Measurements from ENCODE around the gene PLEKHA5.
"Not testable (repeated sequence)": the region's sequence is repeated elsewhere in the genome, so short reads cannot be mapped to it uniquely, and the experiment has no call there.

Gene PLEKHA5

DNA sequence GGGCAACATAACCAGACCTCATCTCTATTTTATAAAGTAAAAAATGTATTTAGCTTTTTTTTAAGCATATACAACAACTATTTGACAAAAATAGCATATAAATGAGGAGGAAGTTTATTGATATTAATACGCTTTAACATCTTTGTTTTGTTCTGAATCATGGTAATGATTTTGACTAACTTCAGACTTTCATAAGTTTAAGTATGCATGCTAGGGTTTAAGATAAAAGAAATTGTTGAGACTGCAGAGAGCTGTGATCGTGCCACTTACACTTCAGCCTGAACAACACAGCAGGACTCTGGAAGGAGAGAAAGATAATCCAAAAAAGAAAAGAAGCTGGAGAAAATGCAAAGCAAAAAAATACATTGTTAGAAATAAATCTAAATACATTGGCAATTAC lies 221.8 kb downstream of the PLEKHA5 start:
- DNase-seq, result no peak

DNA sequence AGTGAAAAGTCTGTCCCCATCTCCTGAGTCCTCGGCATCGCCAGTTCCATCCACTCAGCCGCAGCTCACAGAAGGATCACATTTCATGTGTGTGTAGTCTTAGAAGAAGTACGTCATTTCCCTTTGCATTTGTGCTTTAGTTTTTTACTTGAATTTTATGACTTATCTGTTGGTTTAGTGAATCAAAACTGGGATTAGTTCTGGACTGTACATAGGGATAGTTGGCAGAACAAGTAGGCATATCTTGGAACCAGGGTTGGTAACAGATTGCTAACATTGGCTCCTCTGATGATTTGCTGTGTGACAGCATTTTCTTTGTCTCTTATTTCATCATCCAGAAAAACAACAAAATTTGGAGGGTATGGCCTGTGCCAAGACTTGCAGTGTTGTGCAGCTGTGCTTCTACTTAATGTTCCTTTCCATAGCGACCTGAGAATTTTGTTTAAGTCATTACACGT lies 240.2 kb downstream of the PLEKHA5 start:
- no peak for DNase-seq

DNA sequence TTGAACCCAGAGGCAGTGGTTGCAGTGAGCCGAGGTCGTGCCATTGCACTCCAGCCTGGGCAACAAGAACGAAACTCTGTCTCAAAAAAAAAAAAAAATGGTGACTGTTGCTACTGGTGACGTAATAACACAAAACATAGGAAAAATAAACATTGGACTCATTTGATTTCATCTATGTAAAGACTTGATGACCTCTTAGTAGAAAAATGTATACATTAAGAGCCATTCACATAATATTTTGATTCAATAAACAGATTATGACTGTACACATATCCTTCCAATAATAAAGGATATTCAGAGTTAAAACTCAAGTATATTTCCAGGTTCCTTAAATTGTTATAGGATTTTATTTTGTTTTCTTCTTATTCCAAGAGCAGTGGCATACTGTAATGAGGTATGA lies 244.1 kb downstream of the PLEKHA5 start:
- DNase-seq, result no peak

DNA sequence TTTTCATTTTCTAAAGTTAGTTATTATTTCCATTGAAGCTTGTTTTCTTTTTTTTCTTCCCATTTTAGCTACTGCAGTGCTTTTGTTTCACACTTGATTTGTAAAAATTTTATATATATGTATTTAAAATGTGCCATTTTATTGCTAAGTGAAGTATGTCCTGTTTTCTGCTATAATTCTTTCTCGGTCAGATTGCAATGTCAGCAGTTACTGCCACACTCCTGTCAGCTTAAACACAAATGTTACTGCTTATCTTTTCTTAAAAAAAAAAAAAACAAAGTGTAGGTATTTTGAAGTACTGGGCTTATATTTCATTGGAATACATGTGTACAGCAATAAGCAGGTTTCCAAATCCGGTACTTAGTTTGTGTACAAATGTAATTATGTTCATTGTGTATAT lies 246.4 kb downstream of the PLEKHA5 start:
- DNase-seq, result no peak

DNA sequence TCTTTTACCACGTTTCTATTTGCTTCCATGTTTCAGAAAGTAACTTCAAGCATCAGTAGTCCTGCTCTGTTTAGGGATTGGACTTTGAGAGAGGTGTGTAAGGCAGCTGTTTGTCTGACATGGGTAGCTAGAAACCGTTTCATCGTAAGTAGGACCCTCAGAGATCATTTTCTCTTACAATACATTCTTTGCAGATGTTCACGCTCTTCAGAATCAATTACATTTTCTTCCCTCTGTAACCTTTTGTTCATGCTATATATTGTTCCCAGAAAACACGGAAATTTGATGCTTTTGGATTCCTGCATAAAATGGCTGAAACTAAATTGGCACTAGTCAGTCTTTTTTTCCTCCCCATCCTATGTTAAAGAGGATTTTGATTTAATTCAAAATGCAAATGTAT lies 247.2 kb downstream of the PLEKHA5 start:
- DNase-seq, result no peak

DNA sequence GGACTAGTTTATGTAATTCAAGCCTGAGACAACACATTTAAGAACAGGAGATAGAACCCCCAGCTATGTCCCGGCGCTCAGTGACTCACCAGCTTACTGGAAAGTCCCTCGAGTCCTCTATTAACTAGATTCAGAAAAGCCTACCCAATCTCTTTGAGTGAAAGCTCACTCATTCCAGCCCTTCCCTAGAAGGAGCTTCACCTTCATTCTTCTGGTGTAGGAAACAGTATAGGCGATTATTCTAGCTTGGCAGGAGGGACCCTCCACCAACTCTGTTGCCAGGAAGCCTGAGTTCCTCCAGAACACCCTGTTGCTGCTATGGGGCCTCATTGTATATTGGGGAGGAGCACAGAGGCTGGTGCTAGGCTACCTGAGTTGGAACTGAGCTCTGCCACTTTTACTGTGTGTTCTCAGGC lies 252.6 kb downstream of the PLEKHA5 start:
- DNase-seq, result no peak

DNA sequence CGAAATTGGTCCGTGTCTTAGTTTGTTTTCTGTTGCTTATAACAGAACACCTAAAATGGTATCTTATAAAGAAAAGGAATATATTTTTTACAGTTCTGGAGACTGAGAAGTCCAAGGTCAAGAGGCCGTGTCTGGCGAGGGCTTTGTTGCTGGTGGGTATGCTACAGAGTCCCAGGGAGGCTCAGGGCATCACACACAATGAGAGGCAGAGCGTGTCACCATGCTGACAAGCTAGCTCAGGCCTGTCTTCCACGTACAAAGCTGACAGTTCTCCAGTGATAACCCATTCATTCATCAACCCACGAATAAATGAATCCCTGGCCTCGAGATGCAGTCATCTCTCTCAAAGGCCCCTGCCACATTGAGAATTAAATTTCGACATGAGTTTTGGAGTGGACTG lies 253.0 kb downstream of the PLEKHA5 start:
- no peak for DNase-seq

DNA sequence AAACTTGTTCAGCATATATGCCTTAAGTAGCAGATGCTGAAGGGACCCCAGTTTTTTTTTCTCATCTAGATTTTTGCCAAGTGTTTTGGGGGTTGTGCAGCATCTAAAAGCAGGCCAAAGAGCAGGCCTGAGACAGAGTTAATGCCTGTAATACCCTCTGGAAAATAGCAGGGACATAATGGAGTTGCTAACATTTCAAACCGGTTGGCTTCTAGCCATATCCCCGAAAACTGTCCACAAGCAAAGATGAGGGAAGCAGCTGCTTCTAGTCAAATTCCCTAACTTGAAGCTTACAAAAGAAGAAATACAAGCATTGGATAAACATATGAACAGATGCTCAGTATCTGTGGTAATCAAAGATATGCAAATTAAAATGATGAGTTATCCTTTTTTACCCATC lies 257.6 kb downstream of the PLEKHA5 start:
- no peak for DNase-seq

DNA sequence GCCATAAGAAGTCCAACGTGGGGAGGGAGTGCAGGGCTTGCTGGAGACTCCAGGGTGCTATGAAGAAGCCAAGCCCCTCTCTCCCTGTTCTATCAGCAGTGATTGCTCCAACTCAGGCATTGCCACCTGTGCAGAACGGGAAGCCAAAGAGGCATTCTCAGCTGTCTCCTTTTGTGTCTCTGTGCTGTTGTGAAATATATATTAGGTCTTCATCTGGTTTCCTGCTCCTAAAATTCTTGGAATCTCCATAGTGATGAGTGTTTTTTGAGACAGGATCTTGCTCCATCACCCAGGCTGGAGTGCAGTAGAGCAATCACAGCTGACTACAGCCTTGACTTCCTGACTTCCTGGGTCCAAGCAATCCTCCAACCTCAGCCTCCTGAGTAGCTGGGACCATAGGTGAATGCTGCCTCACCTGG lies 258.6 kb downstream of the PLEKHA5 start:
- DNase-seq, result no peak

DNA sequence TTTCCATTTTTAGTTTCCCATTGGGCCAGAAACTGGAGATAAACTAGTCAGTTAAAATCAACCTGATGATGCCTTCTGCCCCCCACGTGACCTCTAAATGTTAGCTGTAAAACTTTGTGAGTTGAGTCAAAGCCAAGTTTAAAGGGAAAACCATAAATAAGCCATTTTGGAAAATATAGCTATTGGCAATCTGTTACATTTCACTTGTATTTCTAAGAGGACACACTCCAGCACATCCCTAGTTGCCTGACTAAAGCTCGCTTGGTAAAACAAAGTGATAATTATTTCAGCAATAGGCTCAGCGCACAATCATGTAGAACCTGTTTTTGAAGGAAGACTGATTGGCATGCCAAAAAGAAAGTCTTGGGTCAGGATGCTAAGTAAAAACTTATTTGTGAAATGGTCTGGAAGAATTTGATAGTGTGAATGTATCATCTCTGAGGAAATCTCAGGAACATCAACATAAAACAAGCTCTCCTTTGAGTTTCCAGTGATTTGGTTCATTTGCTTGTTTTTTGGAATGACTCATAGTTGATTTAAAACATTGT lies 260.6 kb downstream of the PLEKHA5 start:
- DNase-seq, result no peak

DNA sequence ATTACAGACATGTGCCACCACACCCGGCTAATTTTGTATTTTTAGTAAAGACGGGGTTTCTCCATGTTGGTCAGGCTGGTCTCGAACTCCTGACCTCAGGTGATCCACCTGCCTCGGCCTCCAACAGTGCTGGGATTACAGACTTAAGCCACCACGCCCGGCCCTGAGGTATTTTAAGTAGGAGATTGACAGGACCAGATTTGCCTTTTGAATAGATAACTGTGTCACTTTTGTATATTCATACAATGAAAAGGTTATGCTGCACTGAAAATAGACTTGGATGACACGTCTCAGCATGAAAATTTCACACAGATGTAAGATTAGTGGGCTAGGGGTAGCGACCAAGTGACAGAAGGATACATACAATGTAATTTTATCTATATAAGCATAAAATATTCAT lies 263.1 kb downstream of the PLEKHA5 start:
- DNase-seq, result not testable (repeated sequence)

DNA sequence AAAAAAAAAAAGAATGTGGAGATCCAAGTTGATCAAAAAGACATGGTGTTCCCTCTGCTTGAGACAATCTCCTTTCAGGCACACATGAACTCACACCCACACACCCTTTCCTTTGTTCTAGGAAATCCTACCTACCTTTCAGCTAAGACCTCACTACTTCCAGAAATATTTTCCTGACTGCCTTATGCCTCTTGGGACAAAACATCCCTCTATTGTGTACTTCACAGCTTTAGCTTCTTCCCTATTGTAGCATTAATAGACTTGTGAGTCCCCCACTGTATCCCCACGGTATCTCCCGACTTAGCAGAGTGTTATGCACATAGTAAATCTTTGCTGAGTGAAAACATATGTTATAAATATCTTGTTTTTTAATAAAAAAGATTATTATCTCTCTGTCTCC lies 264.9 kb downstream of the PLEKHA5 start:
- DNase-seq, result no peak

DNA sequence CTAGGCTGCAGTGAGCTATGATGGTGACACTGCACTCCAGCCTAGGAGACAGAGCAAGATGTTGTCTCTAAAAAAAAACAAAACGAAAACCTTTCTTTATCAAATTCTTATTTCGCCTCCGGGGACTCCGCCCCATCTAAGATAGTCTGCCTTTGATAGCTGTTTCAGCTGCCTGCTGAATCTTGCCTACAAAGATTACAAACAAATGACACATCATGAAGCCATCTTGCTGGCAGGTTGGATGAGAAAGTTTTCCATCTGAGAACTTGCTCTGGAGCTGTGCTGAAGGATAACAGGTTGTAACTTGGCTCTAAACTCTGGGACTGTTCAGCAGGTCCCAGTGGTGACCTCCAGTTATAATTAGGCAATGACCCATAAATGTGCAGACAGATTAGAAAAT lies 268.0 kb downstream of the PLEKHA5 start:
- DNase-seq, result no peak

DNA sequence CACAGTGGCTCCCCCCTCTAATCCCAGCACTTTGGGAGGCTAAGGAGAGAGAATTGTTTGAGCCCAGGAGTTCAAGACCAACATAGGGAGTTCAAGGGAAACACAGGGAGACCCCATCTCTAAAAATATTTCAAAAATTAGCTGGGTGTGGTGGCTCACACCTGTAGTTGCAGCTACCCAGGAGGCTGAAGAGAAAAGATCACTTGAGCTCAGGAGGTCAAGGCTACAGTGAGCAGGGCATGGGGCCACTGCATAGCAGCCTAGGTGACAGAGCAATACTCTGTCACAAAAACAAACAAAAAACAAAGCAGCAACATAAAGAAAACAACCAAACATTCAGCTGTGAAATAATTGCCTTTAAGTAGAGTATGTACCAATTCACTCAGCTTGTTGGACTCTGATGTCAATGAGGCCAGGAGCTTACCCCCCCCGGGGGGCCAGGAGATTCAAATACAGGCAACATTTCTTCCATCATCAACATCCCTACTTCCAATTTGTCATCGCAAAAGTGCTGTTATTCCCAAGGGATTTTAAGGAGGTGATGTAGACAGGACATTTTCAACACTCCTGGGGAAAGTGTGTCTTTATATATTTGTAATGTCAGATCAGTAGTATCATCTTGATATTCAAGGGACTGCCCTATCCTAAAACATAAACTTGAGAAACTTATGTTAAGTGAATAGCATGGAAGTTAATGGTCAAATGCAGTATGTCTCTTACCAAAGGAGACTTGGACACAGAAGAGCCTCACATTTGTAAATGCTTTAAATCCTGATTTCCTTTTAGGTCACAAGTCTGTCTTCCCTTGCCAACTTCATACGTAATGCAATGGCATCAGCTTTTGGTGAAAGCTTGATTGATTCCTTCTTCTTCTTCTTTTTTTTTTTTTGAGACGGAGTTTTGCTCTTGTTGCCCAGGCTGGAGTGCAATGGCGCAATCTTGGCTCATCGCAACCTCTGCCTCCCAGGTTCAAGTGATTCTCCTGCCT lies 269.1 kb downstream of the PLEKHA5 start:
- no peak for DNase-seq

DNA sequence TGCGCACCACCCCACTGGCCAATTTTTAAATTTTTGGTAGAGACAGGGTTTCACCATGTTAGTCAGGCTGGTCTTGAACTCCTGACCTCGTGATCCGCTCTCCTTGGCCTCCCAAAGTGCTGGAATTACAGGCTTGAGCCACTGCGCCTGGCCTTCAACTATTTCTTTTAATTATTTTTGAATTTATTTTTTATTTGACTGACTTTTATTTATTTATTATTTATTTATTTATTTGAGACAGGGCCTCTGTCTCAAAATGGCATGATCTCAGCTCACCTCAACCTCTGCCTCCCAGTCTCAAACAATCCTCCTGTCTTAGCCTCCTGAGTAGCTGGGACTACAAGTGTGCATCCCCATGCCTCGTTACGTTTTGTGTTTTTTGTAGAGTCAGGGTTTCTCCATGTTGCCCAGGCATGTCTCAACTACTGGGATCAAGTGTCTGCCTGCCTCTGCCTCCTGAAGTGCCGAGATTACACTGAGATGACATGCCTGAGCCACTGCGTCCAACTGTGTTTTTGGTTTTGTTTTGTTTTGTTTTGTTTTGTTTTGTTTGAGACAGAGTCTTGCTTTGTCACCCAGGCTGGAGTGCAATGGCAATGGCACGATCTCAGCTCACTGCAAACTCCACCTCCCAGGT lies 271.2 kb downstream of the PLEKHA5 start:
- DNase-seq, result not testable (repeated sequence)

DNA sequence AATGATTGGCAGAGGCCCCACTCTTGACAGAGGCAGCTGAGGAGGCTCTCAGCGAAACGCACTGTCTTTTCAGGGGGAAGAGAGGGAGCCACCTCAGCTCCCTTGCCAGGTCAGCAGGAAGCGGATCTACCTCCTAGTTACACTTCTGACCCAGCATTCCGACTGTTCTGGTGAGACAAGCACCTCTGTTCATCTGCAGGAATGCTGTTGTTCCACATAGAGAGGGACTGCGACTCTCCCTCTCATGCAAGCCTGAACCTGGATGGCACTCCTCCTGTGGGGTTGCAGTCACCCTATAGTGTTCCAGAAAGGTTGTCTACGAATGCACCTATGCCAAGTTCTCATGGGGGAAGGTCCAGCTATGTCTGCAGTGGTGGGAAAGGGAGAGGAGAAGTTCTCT lies 272.7 kb downstream of the PLEKHA5 start:
- DNase-seq, result no peak

DNA sequence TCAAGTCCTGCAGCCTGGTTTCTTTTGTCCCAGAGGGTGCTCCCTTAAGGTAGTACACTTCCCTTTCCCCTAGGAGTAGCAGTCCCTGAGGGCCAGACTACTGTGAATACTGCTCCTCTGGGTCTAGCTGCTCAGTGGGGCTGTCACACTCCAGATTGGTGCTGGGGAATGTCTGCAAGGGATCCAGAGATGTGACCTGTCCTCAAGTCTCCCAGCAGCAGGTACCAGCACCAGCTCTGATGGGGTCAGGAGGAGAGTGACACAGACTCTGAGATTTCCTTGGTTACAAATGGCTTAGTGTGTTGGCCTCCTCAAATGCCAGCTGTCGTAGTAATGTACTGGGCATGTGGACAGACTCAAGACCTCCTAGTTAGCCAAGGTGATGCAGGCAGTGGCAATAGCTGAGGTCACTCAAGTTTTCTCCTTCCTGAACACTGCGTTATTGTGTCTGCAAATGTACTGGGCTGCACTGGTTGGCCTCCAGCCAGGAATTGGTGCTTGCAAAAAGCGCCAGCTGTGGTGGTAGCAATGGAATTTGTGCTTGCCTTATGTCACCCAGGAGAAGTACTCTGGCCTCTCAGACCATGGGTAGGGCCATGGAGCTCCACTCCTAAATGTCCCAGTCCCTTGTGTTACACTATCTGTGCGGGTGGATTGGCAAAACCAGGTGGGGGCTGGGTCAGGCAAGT lies 273.4 kb downstream of the PLEKHA5 start:
- DNase-seq, result no peak

DNA sequence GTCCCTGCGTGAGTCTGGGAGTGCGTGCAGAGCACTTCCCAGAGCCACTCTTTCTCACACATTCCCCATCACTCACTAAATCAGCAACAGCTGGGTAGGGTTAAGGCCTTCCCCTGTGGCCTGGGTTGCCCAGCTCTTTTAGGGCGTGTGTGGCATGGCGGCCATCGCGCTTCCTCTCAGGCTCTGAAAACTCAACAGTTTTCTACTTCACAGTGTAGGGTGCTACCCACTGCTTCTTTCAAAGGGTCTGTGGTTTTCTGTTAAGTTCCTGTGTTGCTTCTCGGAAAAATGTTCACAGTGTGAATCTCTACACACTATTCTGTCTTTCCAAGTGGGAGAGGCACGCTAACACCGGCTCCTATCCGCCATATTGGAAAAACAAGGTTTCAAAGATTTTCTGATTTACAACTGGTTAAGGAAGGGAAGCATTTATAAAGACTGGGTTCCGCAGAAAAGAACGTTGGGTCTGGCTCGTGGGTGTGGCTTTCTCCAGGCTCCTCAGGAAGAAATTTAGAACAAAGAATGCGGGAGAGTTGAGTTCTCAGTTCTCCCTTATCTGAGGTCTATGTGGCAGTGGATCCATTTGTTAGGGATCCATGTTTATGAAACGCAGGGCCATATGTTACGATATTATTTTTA lies 274.8 kb downstream of the PLEKHA5 start:
- DNase-seq, result no peak

DNA sequence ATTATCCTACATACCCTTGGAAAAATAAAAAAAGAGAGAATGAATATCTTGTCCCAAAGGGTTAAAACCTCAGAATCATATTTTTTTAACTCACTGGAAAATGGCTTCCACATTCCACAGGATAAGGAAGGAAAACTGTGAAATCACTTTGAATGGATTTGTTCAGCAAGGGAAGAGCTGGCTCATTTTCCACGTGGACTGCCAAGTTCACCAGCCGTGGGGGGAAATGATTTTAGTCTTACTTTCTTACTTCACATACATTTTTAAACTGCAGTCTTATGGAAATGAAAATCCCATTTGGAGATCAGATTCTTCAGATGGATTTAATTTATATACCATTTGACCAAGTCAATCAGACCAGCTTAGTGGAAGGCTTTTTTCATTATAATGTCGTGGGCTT lies 279.8 kb downstream of the PLEKHA5 start:
- DNase-seq, result no peak

DNA sequence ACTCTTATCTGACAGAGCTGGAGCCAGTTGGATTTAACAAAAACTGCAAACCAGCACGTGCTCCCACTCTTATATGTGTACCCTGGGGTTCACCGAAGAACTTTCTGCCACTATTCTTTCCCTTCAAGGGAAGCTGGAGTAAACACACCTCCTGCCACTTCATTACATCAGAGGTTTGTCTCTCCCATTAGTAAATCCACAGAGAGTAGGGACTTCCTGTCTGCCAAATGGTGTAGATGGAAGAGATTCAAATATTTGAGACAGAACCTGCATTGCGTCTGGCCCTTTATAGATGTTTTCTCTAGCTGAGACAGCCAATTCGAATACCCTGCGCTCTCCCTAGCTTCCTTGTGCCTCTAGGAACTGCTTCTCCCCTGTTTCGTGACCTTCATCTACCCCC lies 280.7 kb downstream of the PLEKHA5 start:
- DNase-seq, result no peak

DNA sequence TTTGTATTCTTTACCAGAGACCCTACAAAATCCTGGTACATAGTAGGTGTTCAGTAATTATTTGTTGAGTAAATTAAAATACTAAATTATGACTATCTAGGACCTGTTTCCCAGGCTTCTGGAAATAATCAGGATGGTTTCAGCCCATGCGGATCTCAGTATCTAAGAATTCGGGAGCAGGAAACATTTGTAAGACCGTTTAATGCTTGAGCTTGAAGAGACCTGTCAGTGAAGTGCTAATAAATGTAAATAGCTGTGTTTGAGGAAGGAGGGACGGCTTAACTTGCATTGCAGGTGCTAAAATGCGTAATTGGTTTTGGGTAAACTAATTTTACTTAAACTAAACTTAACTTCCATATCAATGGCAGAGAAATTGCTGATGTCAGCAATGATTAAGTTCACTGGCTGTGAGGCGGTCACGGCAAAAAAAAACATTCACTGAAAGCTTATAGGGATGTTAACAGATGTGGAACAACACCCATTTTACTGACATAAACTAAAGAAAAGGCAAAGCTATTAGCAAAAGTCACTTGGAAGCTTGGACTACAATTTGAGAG lies 281.2 kb downstream of the PLEKHA5 start:
- DNase-seq, result no peak
